CD4-positive, alpha-beta T cell (primary cell): ENCODE results near the gene TSC2. TPM values are rescaled to one million over a fixed set of nuclear protein-coding genes. Genes with fewer than 3 reads are reported as not detected.

Experiments used
- ATAC-seq: fragments of 200-7000 bp; cut with Tn5 transposase; one replicate; pipeline ENCODE4 v1.10.0; 2022; ENCODE audit warnings: mild to moderate bottlenecking; ENCODE audit not compliant: poor library complexity
- CTCF ChIA-PET: fragments of 350-600 bp; sonication (Branson Sonifier 250); formaldehyde crosslinking; loops from one replicate; lab custom pipeline; 2021; ENCODE audit warnings: antibody characterized with exemption, inconsistent platforms; lab: Charles Lee
- POLR2A ChIA-PET: fragments of 350-600 bp; sonication (Branson Sonifier 250); formaldehyde crosslinking; loops from one replicate; lab custom pipeline; 2021; ENCODE audit warnings: antibody characterized with exemption, inconsistent platforms; lab: Charles Lee
- DNase-seq, 14 experiments: peaks; one replicate each; pipeline ENCODE4 v3.0.0-alpha.2; 2013 to 2020; ENCODE audit warnings: mixed read lengths in 2 of 14
- H3K27ac ChIP-seq, 2 donors: one replicate each; pipeline versions ENCODE4 v1.5.1 to v1.7.0; 2013; ENCODE audit warnings: low read length in 2 of 2, low read depth in 1 of 2, mild to moderate bottlenecking in 1 of 2
- H3K27me3 ChIP-seq, 2 experiments: 1 replicate in 1 of 2; 2 replicates in 1 of 2; pipeline versions ENCODE4 v1.6.1 to v1.7.0; 2013; ENCODE audit warnings: low read length in 2 of 2, control low read depth in 1 of 2, mild to moderate bottlenecking in 1 of 2, moderate library complexity in 1 of 2; ENCODE audit not compliant: insufficient read depth in 2 of 2, control insufficient read depth in 1 of 2
- H3K36me3 ChIP-seq: one replicate; pipeline ENCODE4 v1.6.1; 2013; ENCODE audit warnings: low read length, control low read depth; ENCODE audit not compliant: insufficient read depth
- H3K4me1 ChIP-seq: one replicate; pipeline ENCODE4 v1.6.1; 2013; ENCODE audit warnings: low read length, control low read depth; ENCODE audit not compliant: insufficient read depth
- H3K4me3 ChIP-seq: one replicate; pipeline ENCODE4 v1.5.1; 2013; ENCODE audit warnings: mild to moderate bottlenecking, low read length, moderate library complexity
- H3K9me3 ChIP-seq, 2 experiments: 1 replicate in 1 of 2; 2 replicates in 1 of 2; pipeline versions ENCODE4 v1.6.1 to v1.7.0; 2013; ENCODE audit warnings: low read length in 2 of 2, mild to moderate bottlenecking in 2 of 2, control low read depth in 1 of 2, moderate library complexity in 1 of 2; ENCODE audit not compliant: control insufficient read depth in 1 of 2, insufficient read depth in 1 of 2
- H3K27ac Mint-ChIP-seq: one replicate; pipeline ENCODE4 v1.8.0; 2020; ENCODE audit warnings: mixed read lengths
- H3K27me3 Mint-ChIP-seq: one replicate; pipeline ENCODE4 v1.8.0; 2021; ENCODE audit warnings: mixed read lengths
- H3K36me3 Mint-ChIP-seq: one replicate; pipeline ENCODE4 v1.8.0; 2021; ENCODE audit warnings: low read depth, mixed read lengths
- H3K4me1 Mint-ChIP-seq: one replicate; pipeline ENCODE4 v1.8.0; 2021; ENCODE audit warnings: low read depth, mixed read lengths
- H3K4me3 Mint-ChIP-seq: one replicate; pipeline ENCODE4 v1.8.0; 2020; ENCODE audit warnings: mild to moderate bottlenecking, mixed read lengths
- H3K9me3 Mint-ChIP-seq: one replicate; pipeline ENCODE4 v1.8.0; 2020; ENCODE audit warnings: mixed read lengths
- intact Hi-C, 2 experiments: fragments of 100-400 bp; cut with DNase I in 1 of 2; cut with micrococcal nuclease in 1 of 2; formaldehyde crosslinking; loops; one replicate each; pipeline versions ENCODE4 v1.15.1 to v1.9.0; 2023 to 2025; cut with DNase I, micrococcal nuclease
- total RNA-seq, 174 experiments: library from RNA in 2 of 174; stranded (reverse) in 2 of 174; gene quantifications; one replicate each; pipeline ENCODE4 v1.2.3 and lab custom pipeline; 2021 to 2026
- TF ChIP-seq, protein P1 (sequence below): fragments of 200-600 bp; IDR thresholded peaks from one replicate; pipeline ENCODE4 v1.8.0; 2022; ENCODE audit warnings: antibody characterized with exemption, mild to moderate bottlenecking

TSC2 gene
- total RNA-seq, 2 experiments from 2014 or later: 83.0 to 85.0 TPM

DNA sequence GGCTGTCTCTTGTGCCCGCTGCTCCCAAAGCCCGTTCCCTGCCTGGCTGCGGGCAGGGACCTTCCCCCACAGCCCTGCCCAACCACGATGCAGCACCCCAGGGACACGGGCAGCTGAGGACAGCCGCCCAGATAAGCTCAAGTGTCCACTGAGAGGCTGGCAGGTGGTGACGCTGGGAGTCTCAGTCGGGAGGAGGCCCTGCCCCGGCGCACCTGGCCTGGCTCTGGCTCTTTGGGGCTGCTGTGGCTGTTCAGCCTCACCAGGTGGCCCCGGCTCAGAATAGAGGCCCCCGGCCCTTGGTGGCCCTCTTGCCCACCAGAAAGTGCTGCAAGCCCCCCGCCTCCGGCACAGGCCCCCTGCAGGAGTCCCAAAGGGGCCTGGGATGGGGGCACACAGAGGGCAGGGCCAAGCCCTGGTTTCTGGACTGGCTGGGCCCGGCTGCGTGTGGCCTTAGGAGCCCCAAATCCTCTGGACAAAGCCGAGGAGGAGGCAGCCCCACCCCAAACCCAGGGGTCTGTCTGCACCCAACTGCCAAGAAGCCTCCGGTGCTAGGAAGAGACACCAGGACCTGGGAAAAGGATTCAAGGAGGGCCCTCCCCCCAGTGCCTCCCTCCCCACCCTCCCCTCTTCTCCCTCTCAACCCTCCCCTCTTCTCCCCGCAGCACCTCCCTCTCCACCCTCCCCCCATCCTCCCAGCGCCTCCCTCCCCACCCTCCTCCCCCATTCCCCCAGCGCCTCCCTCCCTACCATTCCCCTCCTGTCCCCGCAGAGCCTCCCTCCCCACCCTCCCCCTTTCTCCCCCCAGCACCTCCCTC is 5.4 kb upstream of the TSC2 start:
- Mint-ChIP-seq H3K9me3 (no peaks in the 10 kb centered on the region), H3K4me3 (no peak overlapping the region), H3K27ac (no peak overlapping the region), H3K4me1 (peaks cover 12% of the 10 kb centered on the region), H3K27me3 (no peaks in the 10 kb centered on the region), H3K36me3 (no peaks in the 10 kb centered on the region)
- peaks cover 17% of the 10 kb centered on the region for H3K4me1 ChIP-seq
- H3K36me3 ChIP-seq: peaks cover 4% of the 10 kb centered on the region
- TF ChIP-seq, protein P1, sequence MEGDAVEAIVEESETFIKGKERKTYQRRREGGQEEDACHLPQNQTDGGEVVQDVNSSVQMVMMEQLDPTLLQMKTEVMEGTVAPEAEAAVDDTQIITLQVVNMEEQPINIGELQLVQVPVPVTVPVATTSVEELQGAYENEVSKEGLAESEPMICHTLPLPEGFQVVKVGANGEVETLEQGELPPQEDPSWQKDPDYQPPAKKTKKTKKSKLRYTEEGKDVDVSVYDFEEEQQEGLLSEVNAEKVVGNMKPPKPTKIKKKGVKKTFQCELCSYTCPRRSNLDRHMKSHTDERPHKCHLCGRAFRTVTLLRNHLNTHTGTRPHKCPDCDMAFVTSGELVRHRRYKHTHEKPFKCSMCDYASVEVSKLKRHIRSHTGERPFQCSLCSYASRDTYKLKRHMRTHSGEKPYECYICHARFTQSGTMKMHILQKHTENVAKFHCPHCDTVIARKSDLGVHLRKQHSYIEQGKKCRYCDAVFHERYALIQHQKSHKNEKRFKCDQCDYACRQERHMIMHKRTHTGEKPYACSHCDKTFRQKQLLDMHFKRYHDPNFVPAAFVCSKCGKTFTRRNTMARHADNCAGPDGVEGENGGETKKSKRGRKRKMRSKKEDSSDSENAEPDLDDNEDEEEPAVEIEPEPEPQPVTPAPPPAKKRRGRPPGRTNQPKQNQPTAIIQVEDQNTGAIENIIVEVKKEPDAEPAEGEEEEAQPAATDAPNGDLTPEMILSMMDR: no peak
- no peak overlapping the region for H3K27ac ChIP-seq
- no peaks in the 10 kb centered on the region for H3K27me3 ChIP-seq
- intact Hi-C loops: loop anchor here in 1 of 2 experiments (10.0 kb wide), 1 partner anchor 568 kb away; the partner anchor contains the start of gene CLCN7
- H3K4me3 ChIP-seq: no peak overlapping the region
- no peak for ATAC-seq
- no peak for DNase-seq
- POLR2A ChIA-PET: no interaction called here
- no peaks in the 10 kb centered on the region for H3K9me3 ChIP-seq
- CTCF ChIA-PET: no interaction called here

DNA sequence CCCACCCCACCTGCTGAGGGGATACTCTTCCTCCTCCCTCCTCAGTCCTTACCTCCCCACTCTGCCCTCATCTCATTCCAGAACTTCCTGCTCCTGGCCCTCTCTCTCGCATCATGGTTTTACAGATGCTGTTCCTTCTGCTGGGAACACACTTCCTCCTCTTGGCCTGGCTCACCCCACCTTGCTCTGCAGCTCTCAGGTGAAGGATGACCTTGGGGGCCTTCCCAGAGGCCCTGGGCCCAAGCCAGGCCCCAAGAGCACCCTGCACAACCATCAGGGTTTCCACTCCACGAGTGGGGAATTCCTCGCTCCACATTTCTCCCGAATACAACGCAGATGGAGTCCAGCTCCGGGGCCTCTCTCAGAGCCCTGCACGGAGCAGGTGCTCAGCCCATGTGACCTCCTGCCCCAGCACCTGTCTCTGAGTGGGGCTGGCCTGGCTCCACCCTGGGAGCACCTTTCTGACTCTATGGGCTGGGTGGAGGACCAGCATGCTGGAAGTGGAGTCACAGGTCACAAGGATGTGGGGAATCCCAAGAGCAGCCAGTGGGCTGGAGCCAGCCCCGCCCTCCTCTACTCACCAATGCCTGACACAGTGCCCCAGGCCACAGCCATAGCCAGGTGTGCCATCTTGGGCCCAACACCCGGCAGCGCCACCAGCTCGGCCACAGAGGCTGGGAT is 4.7 kb upstream of the TSC2 start:
- TF ChIP-seq, protein P1: no peak
- Histone ChIP-seq H3K36me3 (peaks cover 4% of the 10 kb centered on the region), H3K4me3 (no peak overlapping the region), H3K4me1 (peaks cover 20% of the 10 kb centered on the region), H3K27me3 (no peaks in the 10 kb centered on the region), H3K27ac (no peak overlapping the region), H3K9me3 (no peaks in the 10 kb centered on the region)
- H3K36me3 Mint-ChIP-seq: peaks cover 2% of the 10 kb centered on the region
- H3K4me3 Mint-ChIP-seq: no peak overlapping the region
- no peak overlapping the region for H3K27ac Mint-ChIP-seq
- peaks cover 12% of the 10 kb centered on the region for H3K4me1 Mint-ChIP-seq
- POLR2A ChIA-PET: no interaction called here
- no peak for DNase-seq
- H3K9me3 Mint-ChIP-seq: no peaks in the 10 kb centered on the region
- CTCF ChIA-PET: no interaction called here
- no peaks in the 10 kb centered on the region for H3K27me3 Mint-ChIP-seq
- intact Hi-C loops: loop anchor here in 1 of 2 experiments (10.0 kb wide), 1 partner anchor 568 kb away; the partner anchor contains the start of gene CLCN7
- ATAC-seq: no peak

DNA sequence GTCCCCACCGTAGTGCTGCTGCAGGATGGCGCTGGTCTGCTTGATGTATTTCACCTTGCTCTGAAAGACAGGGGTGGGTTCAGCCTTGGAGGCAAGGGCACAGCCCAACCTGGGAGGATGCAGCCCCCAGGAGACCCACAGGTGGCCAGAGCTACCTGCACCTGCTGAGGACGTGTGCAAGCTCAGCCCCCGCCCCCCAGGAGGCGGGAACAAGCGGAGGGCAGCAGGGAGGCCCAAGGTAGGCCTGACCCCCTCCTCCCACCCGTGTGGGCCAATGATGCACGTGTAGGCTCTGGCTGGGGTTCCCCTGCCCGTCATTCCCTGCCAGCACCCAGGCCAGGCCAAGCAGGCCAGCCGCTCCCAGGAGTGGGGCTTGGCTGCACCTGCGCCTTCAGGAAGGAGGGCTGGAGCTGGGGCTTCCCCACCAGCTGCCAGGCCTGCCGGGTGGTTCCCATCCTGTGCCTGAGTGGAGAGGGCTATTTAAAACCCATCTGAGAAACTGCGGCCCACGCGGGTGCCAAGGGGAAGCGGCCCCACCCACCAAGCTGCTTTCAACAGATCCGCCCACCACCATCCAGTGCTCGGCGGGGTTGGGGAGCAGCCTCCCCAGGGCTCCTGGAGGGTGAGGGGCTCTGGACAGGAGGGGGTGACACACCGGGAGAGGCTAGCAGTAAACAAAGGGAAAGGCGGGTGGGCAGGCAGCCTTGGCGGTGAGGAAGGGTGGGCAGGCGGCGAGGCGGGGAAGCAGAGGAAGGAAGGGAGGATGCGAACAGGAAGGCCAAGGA is 3.9 kb upstream of the TSC2 start:
- TF ChIP-seq, protein P1: no peak
- Histone ChIP-seq H3K36me3 (peaks cover 4% of the 10 kb centered on the region), H3K4me3 (no peak overlapping the region), H3K9me3 (no peaks in the 10 kb centered on the region), H3K27ac (no peak overlapping the region), H3K4me1 (peaks cover 27% of the 10 kb centered on the region), H3K27me3 (no peaks in the 10 kb centered on the region)
- intact Hi-C loops: loop anchor here in 1 of 2 experiments (10.0 kb wide), 1 partner anchor 569 kb away; the partner anchor contains the start of gene CLCN7
- Mint-ChIP-seq H3K36me3 (peaks cover 4% of the 10 kb centered on the region), H3K27ac (no peak overlapping the region), H3K27me3 (no peaks in the 10 kb centered on the region), H3K4me3 (no peak overlapping the region), H3K4me1 (peaks cover 20% of the 10 kb centered on the region), H3K9me3 (no peaks in the 10 kb centered on the region)
- CTCF ChIA-PET: no interaction called here
- DNase-seq: no peak
- POLR2A ChIA-PET: no interaction called here
- ATAC-seq: no peak
